K562 (cell line): ENCODE results near the gene MCL1. TPM values are rescaled to one million over a fixed set of nuclear protein-coding genes. Genes with fewer than 3 reads are reported as not detected.

Source experiments
- CCAR2 ChIP-seq: fragments of 200-400 bp; formaldehyde crosslinking; IDR thresholded peaks from 2 replicates; pipeline ENCODE4 v1.6.1; 2017; ENCODE audit warnings: mild to moderate bottlenecking, low read depth, low read length
- CCNT2 ChIP-seq: IDR thresholded peaks from 2 replicates; pipeline ENCODE4 v1.6.1; 2011; ENCODE audit warnings: borderline replicate concordance, low read depth, mild to moderate bottlenecking, moderate library complexity, mixed read lengths, low read length; ENCODE audit not compliant: insufficient read length; ENCODE audit errors: extremely low read depth
- CLOCK ChIP-seq: fragments of 250-450 bp; sonication (Bioruptor Pico); IDR thresholded peaks from 2 replicates; pipeline ENCODE4 v1.4.0; 2020; ENCODE audit warnings: mild to moderate bottlenecking, moderate library complexity, borderline replicate concordance
- DLX4 ChIP-seq: fragments of 250-450 bp; sonication (Bioruptor Pico); IDR thresholded peaks from 2 replicates; pipeline ENCODE4 v1.6.1; 2021; ENCODE audit warnings: mild to moderate bottlenecking
- HDGF ChIP-seq: fragments of 450-650 bp; IDR thresholded peaks from 2 replicates; pipeline ENCODE4 v1.6.1; 2016
- HOMEZ ChIP-seq: fragments of 250-450 bp; sonication (Bioruptor Pico); IDR thresholded peaks from 2 replicates; pipeline ENCODE4 v1.4.0; 2020; ENCODE audit warnings: mild to moderate bottlenecking, moderate library complexity
- NFYB ChIP-seq: IDR thresholded peaks from 2 replicates; pipeline ENCODE4 v1.6.1; 2011; ENCODE audit warnings: mild to moderate bottlenecking, moderate library complexity; ENCODE audit not compliant: insufficient read length; ENCODE audit errors: extremely low read depth
- TEAD1 ChIP-seq, 2 experiments: fragments of 450-650 bp in 1 of 2; sonication (generic) in 1 of 2; formaldehyde crosslinking; IDR thresholded peaks; 2 replicates each; pipeline versions ENCODE4 v1.4.0 to v1.8.0; 2020 to 2022; ENCODE audit warnings: mild to moderate bottlenecking in 2 of 2, missing genetic modification reagents in 1 of 2
- polyA plus RNA-seq, 8 experiments: library from polyadenylated mRNA; depleted of rRNA in 4 of 8; stranded (reverse) in 5 of 8; unstranded in 3 of 8; fragments of >200 nt; fragmentation: Nextera tagmentation in 2 of 8; fragmentation: Illumina TruSeq in 1 of 8; extraction: Ambion mirVana in 2 of 8; extraction: Trizol in 1 of 8; gene quantifications; 2 replicates each; pipeline versions ENCODE4 v1.2.1 to v1.2.3, GENCODE V29; 2011 to 2014; ENCODE audit warnings: inconsistent platforms in 1 of 8, missing spikeins in 1 of 8
- total RNA-seq, 7 experiments: library from RNA; depleted of rRNA in 6 of 7; stranded (reverse); fragments of >200 nt in 6 of 7; fragmentation: Illumina TruSeq in 2 of 7; extraction: Trizol in 2 of 7; gene quantifications; 2 replicates each; pipeline versions ENCODE4 v1.2.1 to v1.2.3, GENCODE V29; 2011 to 2021; ENCODE audit warnings: low replicate concordance in 1 of 7

Gene MCL1
- total and polyA plus RNA-seq, 9 of the 15 experiments (the other 6 are each of a cell fraction or from before 2014, with no cell fraction given): 27.1 to 224 (median 138) TPM

- TF ChIP-seq CLOCK (CRISPR knock-in tag) (no peak), TEAD1 (CRISPR knock-in tag; IDR thresholded peaks at IDR 0.05) (no peak), HDGF (no peak), DLX4 (CRISPR knock-in tag) (no peak), CCAR2 (no peak), NFYB (no peak), CCNT2 (no peak), HOMEZ (CRISPR knock-in tag) (no peak)
Observed at GRCh38 chr1:150596095-150596892, 16.9 kb upstream of the MCL1 start (continued).
